NCI-H748 (cell line): Measurements from ENCODE around the gene SAPCD2.

Source experiments
- DNase-seq: peaks from one replicate; lab custom pipeline; 2025; ENCODE audit not compliant: unreplicated experiment; lab: John Stamatoyannopoulos, UW

The SAPCD2 gene

GRCh38 chr9:137082925-137083290, 12.6 kb upstream of the SAPCD2 start:
- DNase-seq: no peak

- no peak for DNase-seq
Observed at GRCh38 chr9:137082222-137082924, 12.0 kb upstream of the SAPCD2 start.

GRCh38 chr9:137080260-137081122, 10.1 kb upstream of the SAPCD2 start:
- no peak for DNase-seq

- DNase-seq: no peak
Observed at GRCh38 chr9:137079401-137079787, 9.0 kb upstream of the SAPCD2 start.

DNA sequence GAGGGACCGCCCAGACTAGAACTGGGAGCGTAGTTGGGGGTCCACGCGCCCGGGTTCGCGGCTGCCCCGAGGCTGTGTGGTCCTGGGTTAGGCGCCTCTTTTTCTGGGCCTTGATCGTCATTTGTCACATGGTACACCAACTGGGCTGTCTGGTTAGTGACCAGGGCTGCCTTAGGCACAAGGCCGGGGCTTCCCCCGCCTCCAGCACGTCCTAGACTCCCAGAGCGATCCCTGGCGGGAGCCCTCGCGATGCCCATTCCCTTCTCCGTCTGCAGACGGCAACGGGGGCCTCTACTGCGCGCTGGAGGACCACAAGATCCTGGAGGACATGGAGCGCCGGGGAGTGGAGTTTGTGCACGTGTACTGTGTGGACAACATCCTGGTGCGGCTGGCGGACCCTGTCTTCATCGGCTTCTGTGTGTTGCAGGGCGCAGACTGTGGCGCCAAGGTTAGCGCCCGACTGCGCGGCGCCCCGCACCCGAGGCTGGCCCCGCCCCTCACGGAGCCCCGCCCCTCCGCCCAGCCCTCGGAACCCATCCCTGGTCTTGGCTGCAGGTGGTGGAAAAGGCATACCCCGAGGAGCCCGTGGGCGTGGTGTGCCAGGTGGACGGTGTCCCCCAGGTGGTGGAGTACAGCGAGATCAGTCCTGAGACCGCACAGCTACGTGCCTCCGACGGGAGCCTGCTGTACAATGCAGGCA, 8.5 kb upstream of the SAPCD2 start:
- DNase-seq: no peak

DNA sequence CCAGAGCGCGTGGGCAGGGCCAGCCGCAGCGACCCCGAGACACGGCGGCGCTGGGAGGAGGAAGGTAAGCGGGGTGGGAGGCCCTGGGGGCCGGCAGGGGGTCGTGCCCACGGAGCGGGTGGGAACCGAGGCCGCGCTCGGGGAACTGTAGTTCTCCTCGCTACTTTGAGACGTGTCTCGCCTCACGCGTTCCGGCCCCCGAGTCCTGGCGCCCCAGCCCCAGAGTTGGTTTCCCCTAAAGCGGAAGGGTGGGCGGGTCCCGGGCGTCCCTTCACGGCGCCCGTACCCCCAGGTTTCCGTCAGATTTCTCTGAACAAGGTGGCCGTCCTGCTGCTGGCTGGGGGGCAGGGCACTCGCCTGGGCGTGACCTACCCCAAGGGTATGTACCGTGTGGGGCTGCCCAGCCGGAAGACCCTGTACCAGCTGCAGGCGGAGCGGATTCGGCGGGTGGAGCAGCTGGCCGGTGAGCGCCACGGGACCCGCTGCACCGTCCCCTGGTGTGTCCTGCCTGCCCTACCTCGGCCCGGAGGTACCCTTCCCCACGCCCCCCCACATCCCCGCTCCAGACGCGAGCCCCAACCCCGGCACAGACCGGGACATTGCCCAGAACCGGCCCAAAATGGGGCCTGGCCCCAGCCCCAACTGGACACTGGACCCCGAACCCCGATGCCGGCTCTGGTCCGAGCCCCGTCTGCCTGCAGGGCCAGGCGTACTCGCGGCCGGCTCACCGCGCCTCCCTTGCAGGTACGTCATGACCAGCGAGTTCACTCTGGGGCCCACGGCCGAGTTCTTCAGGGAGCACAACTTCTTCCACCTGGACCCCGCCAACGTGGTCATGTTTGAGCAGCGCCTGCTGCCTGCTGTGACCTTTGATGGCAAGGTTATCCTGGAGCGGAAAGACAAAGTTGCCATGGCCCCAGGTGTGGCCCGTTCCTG, 7.7 kb upstream of the SAPCD2 start:
- DNase-seq: peak; percentile 52

DNA sequence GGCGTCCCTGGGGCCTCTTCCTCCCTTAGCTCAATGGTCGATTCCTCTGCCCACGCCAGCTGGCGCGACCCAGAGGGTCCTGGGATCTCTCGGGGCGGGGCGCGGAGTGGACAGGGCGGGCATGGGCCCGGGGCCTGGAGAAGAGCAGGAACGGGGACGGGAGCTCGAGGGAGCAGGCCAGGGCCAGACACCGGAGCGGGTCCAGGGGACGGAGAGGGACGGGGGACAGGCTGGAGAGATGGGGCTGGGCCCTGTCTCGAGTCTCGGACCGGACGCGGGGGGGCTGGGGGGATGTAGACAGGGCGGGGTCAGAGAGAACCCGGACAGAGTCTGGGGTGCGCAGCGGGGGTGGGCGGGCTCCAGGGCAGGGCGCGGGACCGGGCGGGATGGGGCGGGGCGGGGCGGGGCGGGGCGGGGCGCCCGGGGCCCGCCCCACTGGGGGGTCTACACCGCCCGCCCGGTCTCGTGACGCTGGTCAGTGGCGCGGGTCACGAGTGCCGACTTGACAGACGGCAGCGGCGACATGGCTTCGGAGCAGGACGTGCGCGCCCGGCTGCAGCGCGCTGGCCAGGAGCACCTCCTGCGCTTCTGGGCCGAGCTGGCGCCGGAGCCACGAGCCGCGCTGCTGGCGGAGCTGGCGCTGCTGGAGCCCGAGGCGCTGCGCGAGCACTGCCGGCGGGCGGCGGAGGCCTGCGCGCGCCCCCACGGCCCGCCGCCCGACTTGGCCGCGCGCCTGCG, 6.8 kb upstream of the SAPCD2 start, which contains the start of gene UAP1L1:
Gene UAP1L1 (plus strand): TSS at position 508 of the 738 bp plus-strand sequence. CDS start 16 bp downstream, at position 524.
- peak; percentile 65 for DNase-seq

DNA sequence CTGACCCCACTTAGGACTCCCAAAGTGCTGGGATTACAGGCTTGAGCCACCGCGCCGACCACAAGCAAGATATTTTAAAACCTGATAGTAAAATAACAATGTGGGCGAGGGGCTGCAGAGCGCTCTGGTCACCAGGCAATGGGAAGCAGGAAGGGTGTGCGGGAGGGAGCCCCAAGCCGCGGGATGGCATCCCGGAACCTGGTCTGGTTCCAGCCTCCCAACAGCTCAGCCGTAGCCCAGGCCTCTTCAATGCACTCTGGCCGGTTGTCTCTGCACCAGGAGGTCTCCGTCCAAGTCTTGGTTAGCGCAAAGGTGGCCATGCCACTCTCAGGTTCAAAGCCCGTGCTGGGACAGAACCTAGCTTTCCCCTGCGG, 6.3 kb upstream of the SAPCD2 start:
- no peak for DNase-seq

DNA sequence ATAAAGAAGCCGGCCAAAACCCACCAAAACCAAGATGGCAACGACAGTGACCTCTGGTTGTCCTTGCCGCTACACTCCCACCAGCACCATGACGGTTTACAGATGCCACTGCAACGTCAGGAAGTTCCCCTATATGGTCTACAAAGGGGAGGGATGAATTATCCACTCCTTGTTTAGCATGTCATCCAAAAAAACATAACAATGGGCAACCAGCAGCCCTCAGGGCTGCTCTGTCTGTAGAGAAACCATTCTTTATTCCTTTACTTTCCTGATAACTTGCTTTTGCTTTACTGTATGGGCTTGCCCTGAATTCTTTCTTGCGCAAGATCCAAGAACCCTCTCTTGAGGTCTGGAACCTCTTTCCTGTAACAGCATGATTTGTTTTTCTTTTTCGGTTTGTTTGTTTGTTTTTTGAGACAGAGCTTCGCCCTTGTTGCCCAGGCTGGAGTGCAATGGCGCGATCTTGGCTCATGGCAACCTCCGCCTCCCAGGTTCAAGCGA, 5.0 kb upstream of the SAPCD2 start:
- DNase-seq: no peak

- no peak for DNase-seq
Observed at GRCh38 chr9:137074657-137075274, 4.4 kb upstream of the SAPCD2 start.

DNA sequence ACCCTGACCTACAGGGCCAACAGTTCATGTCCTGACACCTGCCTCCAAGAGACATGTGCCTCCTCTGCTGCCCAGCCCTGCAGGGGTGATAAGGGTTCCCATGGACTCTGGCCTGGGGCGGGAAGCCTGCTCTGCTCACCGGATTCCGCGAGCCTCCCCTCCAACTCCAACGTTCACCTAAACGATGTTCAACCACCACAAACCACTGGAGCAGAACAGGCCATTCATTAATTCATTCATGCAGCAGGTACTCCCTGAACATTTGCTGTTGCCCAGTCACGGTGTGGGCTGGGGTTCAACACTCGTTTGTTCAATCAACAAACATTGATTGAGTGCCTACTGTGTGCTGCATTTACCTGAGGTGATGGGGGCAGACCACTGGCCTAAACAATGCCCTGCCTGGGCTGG, 3.6 kb upstream of the SAPCD2 start:
- DNase-seq: no peak

- DNase-seq: no peak
Observed at GRCh38 chr9:137071282-137071681, 925 bp upstream of the SAPCD2 start.

DNA sequence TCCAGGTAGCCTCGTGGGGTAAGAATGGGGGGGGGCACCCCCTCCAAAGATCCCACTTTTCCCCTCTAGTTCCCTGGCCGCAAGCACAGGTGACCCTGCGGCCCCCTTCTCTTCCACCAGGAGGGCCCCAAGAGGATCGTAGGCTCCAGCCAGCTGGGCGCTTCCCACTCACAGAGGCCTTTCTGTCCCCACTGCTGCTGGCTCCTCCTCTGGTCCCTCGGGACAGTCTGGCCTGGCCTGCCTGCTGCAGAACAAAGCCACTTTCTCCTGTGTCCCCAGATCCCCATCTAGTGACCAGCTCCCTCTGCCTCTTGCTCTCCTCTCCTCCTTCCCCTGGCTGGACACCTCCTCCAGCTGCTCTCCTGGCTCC, 534 bp upstream of the SAPCD2 start:
- peak; percentile 71 for DNase-seq

DNA sequence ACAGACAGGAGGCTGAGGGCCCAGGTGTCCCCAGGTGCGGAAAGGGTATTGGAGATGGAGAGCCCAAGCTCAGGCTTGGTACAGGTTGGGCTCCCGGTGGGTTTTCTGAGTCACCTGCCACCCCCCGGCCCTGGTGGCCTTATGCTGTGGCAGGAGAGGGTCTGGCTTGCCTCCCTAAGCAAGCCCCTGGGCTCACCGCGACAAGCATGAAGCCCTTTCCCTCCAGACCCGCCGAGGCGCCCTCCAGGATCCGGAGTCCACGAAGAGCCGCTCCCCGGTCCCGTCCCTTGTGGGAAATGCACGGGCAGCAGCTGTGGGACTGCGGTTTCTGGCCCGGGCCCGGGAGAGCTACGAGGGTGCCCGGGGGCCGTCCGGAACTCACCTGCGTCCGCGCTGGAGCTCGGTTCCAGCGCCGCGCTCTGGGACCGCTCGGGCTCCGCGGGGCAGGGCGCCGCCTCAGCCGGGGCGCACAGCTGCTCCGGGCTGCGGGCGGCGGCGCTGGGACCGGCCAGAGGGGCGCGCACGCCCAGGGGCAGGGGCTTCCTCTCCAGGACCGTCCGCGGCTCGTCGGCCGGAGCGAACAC, 757 bp downstream of the SAPCD2 start:
- DNase-seq: peak; percentile 40

GRCh38 chr9:137068539-137069507, 1.5 kb downstream of the SAPCD2 start:
- DNase-seq: no peak

DNA sequence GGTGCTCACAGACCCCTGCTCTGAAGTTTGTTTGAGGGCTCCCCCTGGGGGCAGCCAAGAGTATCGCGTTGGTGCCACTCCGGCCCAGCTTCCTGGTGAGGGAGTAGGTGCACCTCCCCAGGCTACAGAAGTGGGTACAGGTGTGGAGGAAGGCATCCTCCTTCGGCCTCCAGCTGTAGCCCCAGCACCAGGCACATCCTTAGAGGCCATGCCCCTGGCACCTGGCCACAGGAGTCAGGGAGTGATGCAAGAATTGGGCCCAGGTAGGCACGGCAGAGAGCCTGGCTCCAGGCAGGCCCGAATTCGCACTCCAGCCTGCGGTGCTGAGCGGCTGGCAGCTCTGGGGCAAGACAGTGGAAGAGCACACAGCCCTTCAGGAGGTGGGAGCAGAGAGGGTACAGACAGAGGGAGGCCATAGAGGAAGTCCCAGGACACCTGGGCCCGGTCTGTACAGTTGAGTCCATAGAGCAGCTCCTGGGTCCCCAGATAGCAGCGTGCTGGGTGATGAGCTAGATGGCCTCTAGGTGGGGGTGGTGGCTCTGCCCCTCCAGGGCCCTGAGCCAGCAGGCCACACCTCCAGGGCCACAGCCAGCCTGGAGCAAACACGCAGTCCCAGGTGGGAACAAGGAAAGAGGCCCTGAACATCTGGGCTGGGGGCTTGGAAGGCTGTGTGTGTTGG, 2.4 kb downstream of the SAPCD2 start:
- peak; percentile 77 for DNase-seq

DNA sequence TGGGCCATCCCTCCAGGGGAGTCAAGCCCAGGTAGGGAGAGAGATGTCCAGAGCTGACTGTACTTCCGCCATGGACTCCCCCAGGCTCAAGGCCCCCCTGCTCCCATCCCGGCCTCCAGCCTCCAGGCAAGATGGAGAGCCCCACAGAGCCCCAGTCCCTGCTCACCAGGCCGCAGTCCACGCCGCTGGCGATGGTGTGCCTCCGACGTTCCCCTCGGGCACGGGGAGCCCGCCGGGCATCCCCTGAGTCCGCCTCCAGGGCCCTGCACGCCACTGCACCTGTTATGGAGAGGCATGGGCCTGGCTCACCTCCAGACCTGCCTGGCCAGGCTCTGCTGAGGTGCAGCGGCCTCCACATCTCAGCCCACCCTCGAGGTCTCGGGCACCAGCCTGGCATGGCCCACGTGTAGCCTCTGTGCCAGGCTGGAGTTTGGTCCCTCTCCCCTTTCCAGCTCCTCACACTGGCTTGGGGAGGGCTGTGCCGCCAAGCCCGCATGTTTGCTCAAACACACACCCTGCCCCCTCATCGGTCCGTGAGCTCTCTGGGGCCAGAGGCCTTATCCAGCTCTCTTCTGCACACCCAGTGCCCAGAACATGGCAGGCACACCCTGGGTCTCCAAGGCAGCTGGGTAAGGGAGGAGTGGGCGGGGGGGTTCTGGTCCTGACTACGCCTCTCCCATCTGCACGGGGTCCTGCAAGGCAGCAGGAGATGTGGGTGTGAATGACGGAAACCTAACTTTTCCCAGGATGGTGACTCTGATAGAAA, 4.1 kb downstream of the SAPCD2 start:
- DNase-seq: no peak
